T-helper 2 cell treated with Interferon-gamma antibody and Interleukin-4, amounts not matched to agents 5 μg/mL and 100 μg/mL, for 36 hours (primary cell): ENCODE measurements around the gene OR2T2.
"Not testable (repeated sequence)": the region's sequence is repeated elsewhere in the genome, so short reads cannot be mapped to it uniquely, and the experiment has no call there.

Source experiments
- DNase-seq: peaks from one replicate; pipeline ENCODE4 v3.0.0; 2021; ENCODE audit warnings: low spot score
- H3K27ac Mint-ChIP-seq: one replicate; pipeline ENCODE4 v1.8.0; 2021; ENCODE audit warnings: mild to moderate bottlenecking, mixed read lengths
- H3K27me3 Mint-ChIP-seq: one replicate; pipeline ENCODE4 v1.8.0; 2021; ENCODE audit warnings: low read depth, mixed read lengths
- H3K36me3 Mint-ChIP-seq: one replicate; pipeline ENCODE4 v1.8.0; 2021; ENCODE audit warnings: low read depth, mixed read lengths
- H3K4me1 Mint-ChIP-seq: one replicate; pipeline ENCODE4 v1.8.0; 2021; ENCODE audit warnings: low read depth, mixed read lengths
- H3K4me3 Mint-ChIP-seq: one replicate; pipeline ENCODE4 v1.8.0; 2022; ENCODE audit warnings: mild to moderate bottlenecking, moderate library complexity, mixed read lengths
- H3K9me3 Mint-ChIP-seq: one replicate; pipeline ENCODE4 v1.8.0; 2021; ENCODE audit warnings: mixed read lengths

The OR2T2 gene

DNA sequence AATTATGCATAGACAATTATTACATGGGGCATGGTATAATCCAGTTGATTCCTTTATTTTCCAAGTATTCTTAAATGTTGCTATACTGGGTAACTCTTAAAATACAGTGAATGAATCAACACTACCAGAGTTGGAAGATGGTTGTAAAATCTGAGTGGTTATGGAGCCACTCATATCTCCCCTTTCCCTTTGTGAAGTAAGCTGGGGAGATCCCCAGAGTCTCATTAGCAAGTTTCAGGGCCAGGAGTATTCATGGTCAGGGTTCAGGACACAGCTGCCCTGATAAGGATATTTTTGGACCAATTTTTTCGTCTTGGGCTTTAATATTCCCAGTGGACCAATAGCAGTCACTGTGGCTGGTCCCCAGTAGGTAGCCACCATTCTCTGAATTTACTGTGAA, 6.8 kb upstream of the OR2T2 start:
- not testable (repeated sequence) for H3K4me1 Mint-ChIP-seq, H3K4me3 Mint-ChIP-seq, DNase-seq, H3K9me3 Mint-ChIP-seq, H3K36me3 Mint-ChIP-seq, H3K27ac Mint-ChIP-seq, H3K27me3 Mint-ChIP-seq

- not testable (repeated sequence) for H3K9me3 Mint-ChIP-seq, DNase-seq, H3K27me3 Mint-ChIP-seq, H3K36me3 Mint-ChIP-seq, H3K27ac Mint-ChIP-seq, H3K4me3 Mint-ChIP-seq, H3K4me1 Mint-ChIP-seq
These were observed 6.2 kb upstream of the OR2T2 start for GRCh38 chr1:248439283-248439682.

DNA sequence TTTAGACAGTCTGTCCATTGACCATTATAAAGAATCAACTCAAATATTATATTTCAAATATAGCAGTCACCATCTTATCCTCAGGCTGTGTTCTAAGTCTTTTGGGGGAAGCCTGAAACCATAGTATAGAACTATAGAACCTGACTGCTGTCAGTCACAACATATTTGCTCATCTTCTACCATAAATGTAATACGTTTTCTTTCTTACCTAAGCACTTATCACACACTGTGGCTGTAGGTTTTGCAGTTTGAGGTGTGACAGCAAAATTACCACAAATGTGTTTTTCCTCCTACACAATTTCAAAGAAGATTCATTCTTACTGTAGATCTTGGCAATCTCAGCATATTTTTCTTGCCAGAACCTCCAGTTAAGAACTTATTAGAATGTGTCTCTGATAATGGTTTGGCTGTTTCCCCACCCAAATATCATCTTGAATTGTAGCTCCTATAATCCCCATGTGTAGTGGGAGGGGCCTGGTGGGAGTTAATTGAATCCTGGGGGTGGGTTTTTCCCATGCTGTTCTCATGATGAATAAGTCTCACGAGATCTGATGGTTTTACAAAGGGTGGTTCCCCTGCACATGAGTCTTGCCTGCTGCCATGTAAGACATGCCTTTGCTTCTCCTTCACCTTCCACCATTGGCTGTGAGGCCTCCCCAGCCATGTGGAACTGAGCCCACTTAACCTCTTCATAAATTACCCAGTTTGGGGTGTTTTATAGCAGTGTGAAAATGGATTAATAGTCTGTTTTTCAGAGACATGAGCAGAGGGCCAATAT, 2.7 kb upstream of the OR2T2 start:
- not testable (repeated sequence) for H3K27me3 Mint-ChIP-seq, H3K4me1 Mint-ChIP-seq, H3K9me3 Mint-ChIP-seq, H3K36me3 Mint-ChIP-seq, H3K27ac Mint-ChIP-seq, H3K4me3 Mint-ChIP-seq, DNase-seq

DNA sequence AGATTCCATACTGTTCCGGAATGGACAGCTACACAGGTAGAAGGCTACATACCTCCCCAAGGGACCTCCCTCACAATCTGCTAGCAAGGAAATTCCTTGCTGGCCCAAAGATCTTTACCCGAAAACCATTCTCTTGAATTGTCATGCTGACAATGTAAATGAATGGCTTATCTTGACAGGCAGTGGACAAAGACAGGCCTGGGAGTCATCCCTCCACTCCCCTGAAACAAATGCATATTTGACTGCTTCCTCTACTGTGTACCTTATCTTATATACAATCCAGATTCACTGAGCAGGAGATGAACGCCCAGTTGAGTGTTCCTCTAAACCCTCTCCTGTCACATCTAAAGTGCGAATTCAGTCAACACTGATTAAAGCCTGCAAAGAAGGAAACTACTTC, 834 bp upstream of the OR2T2 start:
- H3K4me1 Mint-ChIP-seq, DNase-seq, H3K36me3 Mint-ChIP-seq, H3K27ac Mint-ChIP-seq, H3K27me3 Mint-ChIP-seq, H3K9me3 Mint-ChIP-seq, H3K4me3 Mint-ChIP-seq: not testable (repeated sequence)

GRCh38 chr1:248448409-248449074, 3.1 kb downstream of the OR2T2 start:
- H3K9me3 Mint-ChIP-seq, H3K36me3 Mint-ChIP-seq, H3K27me3 Mint-ChIP-seq, H3K4me1 Mint-ChIP-seq, H3K27ac Mint-ChIP-seq, DNase-seq, H3K4me3 Mint-ChIP-seq: not testable (repeated sequence)

- H3K27me3 Mint-ChIP-seq, H3K36me3 Mint-ChIP-seq, H3K9me3 Mint-ChIP-seq, H3K4me3 Mint-ChIP-seq, DNase-seq, H3K4me1 Mint-ChIP-seq, H3K27ac Mint-ChIP-seq: not testable (repeated sequence)
These were observed 4.5 kb downstream of the OR2T2 start for GRCh38 chr1:248449821-248450465.

DNA sequence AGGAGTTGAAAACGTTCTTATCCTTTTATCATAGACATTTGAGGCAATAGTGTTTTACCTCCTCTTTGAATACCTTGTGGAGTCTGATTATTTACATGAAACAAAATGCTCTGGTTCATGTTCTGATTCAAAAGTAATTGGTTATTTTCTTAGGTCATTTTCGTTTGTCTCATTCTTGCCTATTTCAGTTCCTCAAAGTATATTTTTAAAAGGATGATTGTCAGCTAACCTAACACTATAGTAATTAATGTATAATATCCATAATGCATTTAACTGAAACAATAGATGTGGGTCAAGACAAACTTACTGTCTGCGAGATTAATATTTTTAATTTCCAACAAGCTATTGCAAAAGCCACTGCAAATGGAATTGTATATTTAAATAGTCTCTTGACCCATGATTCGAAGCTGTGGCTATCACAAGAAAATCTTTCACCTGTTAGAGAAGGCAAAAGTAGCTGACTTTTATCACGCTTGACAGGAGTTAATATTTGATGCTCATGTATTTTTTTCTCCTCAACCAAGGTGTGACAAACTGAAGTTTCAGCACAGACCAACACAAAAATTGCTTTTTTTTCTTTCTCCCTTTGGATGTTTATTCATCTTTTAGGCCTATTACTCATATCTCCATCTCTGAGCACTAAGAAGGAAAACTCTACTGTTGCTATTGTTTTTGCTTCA, 5.2 kb downstream of the OR2T2 start:
- not testable (repeated sequence) for H3K27me3 Mint-ChIP-seq, DNase-seq, H3K27ac Mint-ChIP-seq, H3K36me3 Mint-ChIP-seq, H3K4me1 Mint-ChIP-seq, H3K4me3 Mint-ChIP-seq, H3K9me3 Mint-ChIP-seq

- H3K27ac Mint-ChIP-seq, H3K9me3 Mint-ChIP-seq, H3K4me1 Mint-ChIP-seq, H3K36me3 Mint-ChIP-seq, H3K4me3 Mint-ChIP-seq, H3K27me3 Mint-ChIP-seq, DNase-seq: not testable (repeated sequence)
These were observed 8.2 kb downstream of the OR2T2 start for GRCh38 chr1:248453619-248454018.

DNA sequence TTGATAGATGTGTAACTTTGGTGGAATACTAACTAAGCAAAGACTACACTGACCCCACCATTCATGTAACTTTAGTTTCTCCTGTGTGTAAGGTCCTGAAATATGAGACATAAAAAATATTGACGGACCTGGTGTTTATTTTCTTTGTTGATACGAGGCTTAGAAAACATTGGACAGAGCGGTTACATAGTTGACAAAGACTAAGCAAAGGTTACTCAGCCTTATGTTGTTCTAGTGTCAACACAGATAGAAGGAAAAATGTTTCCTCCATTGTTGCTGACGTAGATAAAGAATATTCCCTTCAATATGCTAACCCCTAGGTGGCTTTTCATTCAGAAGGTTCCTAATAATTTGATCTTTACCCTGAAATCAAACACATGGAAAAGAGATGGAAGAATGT, 9.6 kb downstream of the OR2T2 start:
- not testable (repeated sequence) for H3K27ac Mint-ChIP-seq, H3K4me1 Mint-ChIP-seq, DNase-seq, H3K27me3 Mint-ChIP-seq, H3K36me3 Mint-ChIP-seq, H3K4me3 Mint-ChIP-seq, H3K9me3 Mint-ChIP-seq

GRCh38 chr1:248456635-248457034, 11.2 kb downstream of the OR2T2 start:
- H3K4me3 Mint-ChIP-seq, H3K27ac Mint-ChIP-seq, H3K27me3 Mint-ChIP-seq, DNase-seq, H3K4me1 Mint-ChIP-seq, H3K9me3 Mint-ChIP-seq, H3K36me3 Mint-ChIP-seq: not testable (repeated sequence)

GRCh38 chr1:248459117-248459516, 13.7 kb downstream of the OR2T2 start:
- not testable (repeated sequence) for H3K27me3 Mint-ChIP-seq, H3K4me3 Mint-ChIP-seq, H3K27ac Mint-ChIP-seq, H3K9me3 Mint-ChIP-seq, DNase-seq, H3K4me1 Mint-ChIP-seq, H3K36me3 Mint-ChIP-seq

GRCh38 chr1:248471154-248471553, 25.7 kb downstream of the OR2T2 start:
- H3K9me3 Mint-ChIP-seq: no peaks in the 10 kb centered on the region
- H3K27ac Mint-ChIP-seq: no peak overlapping the region
- H3K4me1 Mint-ChIP-seq: no peaks in the 10 kb centered on the region
- H3K4me3 Mint-ChIP-seq: no peak overlapping the region
- H3K36me3 Mint-ChIP-seq: no peaks in the 10 kb centered on the region
- no peak for DNase-seq
- peaks cover 19% of the 10 kb centered on the region for H3K27me3 Mint-ChIP-seq

DNA sequence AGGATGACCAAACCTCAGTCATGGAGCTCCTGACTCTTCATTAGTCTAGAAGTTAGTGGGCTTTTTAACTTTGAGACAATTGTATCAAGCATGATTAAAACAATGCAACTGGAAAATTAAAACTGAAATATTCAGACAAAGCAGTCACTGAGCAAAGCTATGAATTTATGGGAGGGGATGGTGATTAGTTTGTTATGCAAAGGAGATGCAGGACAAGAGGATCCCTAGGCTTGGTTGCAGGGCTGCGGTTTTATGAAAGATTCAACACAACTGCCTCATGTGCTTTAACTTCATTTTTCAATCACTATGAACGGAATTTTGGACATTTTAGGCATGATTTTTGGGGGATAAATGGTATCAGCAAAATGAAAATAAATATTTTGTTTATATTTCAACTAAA, 26.7 kb downstream of the OR2T2 start:
- not testable (repeated sequence) for DNase-seq, H3K4me3 Mint-ChIP-seq, H3K27ac Mint-ChIP-seq, H3K36me3 Mint-ChIP-seq, H3K9me3 Mint-ChIP-seq, H3K4me1 Mint-ChIP-seq
- peaks cover 22% of the 10 kb centered on the region for H3K27me3 Mint-ChIP-seq

- H3K4me1 Mint-ChIP-seq, H3K36me3 Mint-ChIP-seq, H3K27ac Mint-ChIP-seq, H3K4me3 Mint-ChIP-seq, DNase-seq, H3K9me3 Mint-ChIP-seq: not testable (repeated sequence)
- peaks cover 24% of the 10 kb centered on the region for H3K27me3 Mint-ChIP-seq
These were observed 27.6 kb downstream of the OR2T2 start, which contains the start of gene OR2T3 for GRCh38 chr1:248473051-248473450. TSS of gene OR2T3 (plus strand) at chr1:248473351. CDS start at chr1:248473351, 0 bp downstream.
